GM23338 (cell line): Measurements from ENCODE around the gene HGFAC. TPM values are rescaled to one million over a fixed set of nuclear protein-coding genes. Genes with fewer than 3 reads are reported as not detected.

ENCODE experiments used
- ATAC-seq: fragments of 200-7000 bp; cut with Tn5 transposase; 3 replicates; pipeline ENCODE4 v1.9.1; 2020
- DNase-seq: peaks from one replicate; pipeline ENCODE4 v3.0.0-alpha.2; 2015; ENCODE audit warnings: low spot score
- H2AFZ ChIP-seq: fragments of 200-600 bp; sonication (generic); 2 replicates; pipeline ENCODE4 v1.8.0; 2016; ENCODE audit warnings: antibody characterized with exemption, mild to moderate bottlenecking, moderate library complexity
- H3F3A ChIP-seq: fragments of 200-600 bp; sonication (generic); replicated peaks from 2 replicates; pipeline ENCODE4 v1.8.0; 2017; ENCODE audit warnings: antibody characterized with exemption, mixed run types, low read depth
- H3K27ac ChIP-seq: fragments of 200-600 bp; sonication (generic); 2 replicates; pipeline ENCODE4 v1.6.1; 2016; ENCODE audit warnings: low read depth
- H3K27me3 ChIP-seq: fragments of 200-600 bp; sonication (generic); 2 replicates; pipeline ENCODE4 v1.8.0; 2016; ENCODE audit warnings: mild to moderate bottlenecking, mixed run types, moderate library complexity; ENCODE audit not compliant: insufficient read depth
- H3K36me3 ChIP-seq: fragments of 200-600 bp; sonication (generic); 2 replicates; pipeline ENCODE4 v1.8.0; 2016; ENCODE audit warnings: mild to moderate bottlenecking; ENCODE audit not compliant: insufficient read depth
- H3K4me1 ChIP-seq: fragments of 200-600 bp; sonication (generic); 2 replicates; pipeline ENCODE4 v1.8.0; 2016; ENCODE audit warnings: mild to moderate bottlenecking, moderate library complexity; ENCODE audit not compliant: insufficient read depth
- H3K4me2 ChIP-seq: fragments of 200-600 bp; sonication (generic); 2 replicates; pipeline ENCODE4 v1.7.1; 2017; ENCODE audit warnings: mixed run types
- H3K4me3 ChIP-seq: fragments of 200-600 bp; sonication (generic); 2 replicates; pipeline ENCODE4 v1.6.1; 2016; ENCODE audit warnings: mixed run types
- H3K79me2 ChIP-seq: fragments of 200-600 bp; sonication (generic); replicated peaks from 2 replicates; pipeline ENCODE4 v1.8.0; 2017; ENCODE audit warnings: mild to moderate bottlenecking; ENCODE audit not compliant: insufficient read depth
- H3K9me2 ChIP-seq: fragments of 200-600 bp; sonication (generic); 2 replicates; pipeline ENCODE4 v1.8.0; 2017; ENCODE audit not compliant: insufficient read depth
- H4K20me1 ChIP-seq: fragments of 200-600 bp; sonication (generic); replicated peaks from 2 replicates; pipeline ENCODE4 v1.8.0; 2017; ENCODE audit warnings: mild to moderate bottlenecking; ENCODE audit not compliant: insufficient read depth
- H3K27ac Mint-ChIP-seq: 2 replicates; pipeline ENCODE4 v1.8.0; 2020; ENCODE audit warnings: inconsistent platforms, mild to moderate bottlenecking, moderate library complexity, mixed read lengths
- H3K27me3 Mint-ChIP-seq: 3 replicates; pipeline ENCODE4 v1.8.0; 2022; ENCODE audit warnings: low read depth, mild to moderate bottlenecking, moderate library complexity, mixed read lengths, inconsistent platforms; ENCODE audit not compliant: insufficient read depth, poor library complexity
- H3K36me3 Mint-ChIP-seq: 3 replicates; pipeline ENCODE4 v1.8.0; 2021; ENCODE audit warnings: low read depth, mild to moderate bottlenecking, inconsistent platforms, moderate library complexity, mixed read lengths
- H3K4me1 Mint-ChIP-seq: 3 replicates; pipeline ENCODE4 v1.8.0; 2020; ENCODE audit warnings: mild to moderate bottlenecking, inconsistent platforms, mixed read lengths
- H3K4me3 Mint-ChIP-seq: 3 replicates; pipeline ENCODE4 v1.8.0; 2021; ENCODE audit warnings: moderate library complexity, mild to moderate bottlenecking, inconsistent platforms, mixed read lengths
- H3K9me3 Mint-ChIP-seq: 3 replicates; pipeline ENCODE4 v1.8.0; 2020; ENCODE audit warnings: moderate library complexity, mild to moderate bottlenecking, inconsistent platforms, mixed read lengths
- CREB1 ChIP-seq: fragments of 250-450 bp; sonication (Bioruptor Pico); IDR thresholded peaks from 2 replicates; pipeline ENCODE4 v1.5.0; 2020; ENCODE audit warnings: low read depth, mild to moderate bottlenecking, moderate library complexity
- CTCF ChIP-seq, 2 experiments: fragments of 200-600 bp in 1 of 2; sonication (generic) in 1 of 2; conservative IDR thresholded peaks; 2 replicates each; pipeline versions ENCODE4 v1.5.1 to v1.6.1; 2016 to 2017; ENCODE audit warnings: antibody characterized with exemption in 2 of 2, low read depth in 2 of 2, mild to moderate bottlenecking in 2 of 2, moderate library complexity in 1 of 2
- ETS1 ChIP-seq: IDR thresholded peaks from 2 replicates; pipeline ENCODE4 v1.6.1; 2016; ENCODE audit warnings: antibody characterized with exemption
- EZH2 ChIP-seq: fragments of 200-600 bp; sonication (generic); IDR thresholded peaks from one replicate; pipeline ENCODE4 v1.8.0; 2017; ENCODE audit warnings: antibody characterized with exemption, mild to moderate bottlenecking, low read depth; ENCODE audit not compliant: unreplicated experiment
- EZH2phosphoT487 ChIP-seq: fragments of 200-600 bp; sonication (generic); IDR thresholded peaks from one replicate; pipeline ENCODE4 v1.8.1; 2018; ENCODE audit warnings: antibody characterized with exemption; ENCODE audit not compliant: unreplicated experiment
- NANOG ChIP-seq: IDR thresholded peaks from 2 replicates; pipeline ENCODE4 v1.6.1; 2016; ENCODE audit warnings: antibody characterized with exemption, borderline replicate concordance
- POLR2AphosphoS5 ChIP-seq: IDR thresholded peaks from 2 replicates; pipeline ENCODE4 v1.6.1; 2016; ENCODE audit warnings: antibody characterized with exemption, low read depth
- REST ChIP-seq: IDR thresholded peaks from one replicate; pipeline ENCODE4 v1.6.1; 2018; ENCODE audit warnings: antibody characterized with exemption; ENCODE audit not compliant: unreplicated experiment
- ZNF114 ChIP-seq: fragments of 250-450 bp; sonication (Bioruptor Pico); IDR thresholded peaks from 2 replicates; pipeline ENCODE4 v1.5.0; 2020; ENCODE audit warnings: mild to moderate bottlenecking, moderate library complexity
- ZNF331 ChIP-seq: fragments of 250-450 bp; sonication (Bioruptor Pico); IDR thresholded peaks from 2 replicates; pipeline ENCODE4 v1.5.0; 2020; ENCODE audit warnings: low read depth, mild to moderate bottlenecking, moderate library complexity
- ZNF462 ChIP-seq: fragments of 250-450 bp; sonication (Bioruptor Pico); IDR thresholded peaks from 2 replicates; pipeline ENCODE4 v1.5.0; 2020; ENCODE audit warnings: mild to moderate bottlenecking, moderate library complexity
- polyA plus RNA-seq: library from polyadenylated mRNA; unstranded; fragments of >200 nt; fragmentation: Nextera tagmentation; extraction: Ambion mirVana; gene quantifications from 2 replicates; pipeline ENCODE4 v1.2.1, GENCODE V29; 2016
- total RNA-seq: library from RNA; depleted of rRNA; stranded (reverse); fragments of >200 nt; shearing (Covaris generic); gene quantifications from 2 replicates; pipeline ENCODE4 v1.2.3, GENCODE V29; 2014

Gene HGFAC
- total and polyA plus RNA-seq, 2 experiments from 2014 or later, result 0.94 TPM; not detected in 1

- Histone ChIP-seq H4K20me1 (no peaks in the 10 kb centered on the region), H3K36me3 (no peaks in the 10 kb centered on the region), H3K4me3 (no peak overlapping the region), H3F3A (no peaks in the 10 kb centered on the region), H3K9me2 (no peaks in the 10 kb centered on the region), H3K27ac (no peak overlapping the region), H3K79me2 (no peaks in the 10 kb centered on the region), H2AFZ (no peak overlapping the region), H3K27me3 (no peaks in the 10 kb centered on the region), H3K4me1 (no peaks in the 10 kb centered on the region), H3K4me2 (no peak overlapping the region)
- H3K36me3 Mint-ChIP-seq, result no peaks in the 10 kb centered on the region
- TF ChIP-seq EZH2 (no peak), POLR2AphosphoS5 (no peak), ZNF462 (CRISPR knock-in tag) (no peak), CREB1 (CRISPR knock-in tag) (no peak), ZNF114 (no peak), NANOG (no peak), CTCF (conservative IDR thresholded peaks at IDR 0.05; ENCODE audit: low read depth in 2 of 2) (no peak), ETS1 (no peak), ZNF331 (CRISPR knock-in tag) (no peak), EZH2phosphoT487 (no peak), REST (no peak)
- H3K4me1 Mint-ChIP-seq, result peaks cover 10% of the 10 kb centered on the region; the same call in 1 of the 3 replicates
- no peaks in the 10 kb centered on the region for H3K9me3 Mint-ChIP-seq
- H3K27me3 Mint-ChIP-seq, result peaks cover 6% of the 10 kb centered on the region
- no peak overlapping the region for H3K27ac Mint-ChIP-seq
- no peak overlapping the region for H3K4me3 Mint-ChIP-seq
- ATAC-seq, result no peak
- no peak for DNase-seq
These were observed 3.5 kb upstream of the HGFAC start for GRCh38 chr4:3437998-3438846.
